Activated T-helper 1 cell treated with anti-CD3 and anti-CD28 coated beads, Interleukin-12 subunit alpha, Interleukin-12 subunit beta, Interleukin-2, Interleukin-4 antibody, amounts not matched to agents 30 ng/mL and 10 ng/mL and 1 ng/mL, durations not matched to agents 14 hours and 24 hours and 36 hours (primary cell): ENCODE results near the gene SLIT3. TPM values are rescaled to one million over a fixed set of nuclear protein-coding genes. Genes with fewer than 3 reads are reported as not detected.

Experiments used
- DNase-seq: peaks from one replicate; pipeline ENCODE4 v3.0.0; 2021; ENCODE audit warnings: low spot score
- H3K27ac Mint-ChIP-seq: one replicate; pipeline ENCODE4 v1.8.0; 2021; ENCODE audit warnings: mild to moderate bottlenecking, mixed read lengths
- H3K27me3 Mint-ChIP-seq: one replicate; pipeline ENCODE4 v1.8.0; 2022; ENCODE audit warnings: mild to moderate bottlenecking, moderate library complexity, mixed read lengths; ENCODE audit not compliant: insufficient read depth
- H3K36me3 Mint-ChIP-seq: one replicate; pipeline ENCODE4 v1.8.0; 2021; ENCODE audit warnings: low read depth, mixed read lengths
- H3K4me1 Mint-ChIP-seq: one replicate; pipeline ENCODE4 v1.8.0; 2021; ENCODE audit warnings: low read depth, mixed read lengths
- H3K4me3 Mint-ChIP-seq: one replicate; pipeline ENCODE4 v1.8.0; 2021; ENCODE audit warnings: mild to moderate bottlenecking, moderate library complexity, mixed read lengths
- H3K9me3 Mint-ChIP-seq: one replicate; pipeline ENCODE4 v1.8.0; 2021; ENCODE audit warnings: mixed read lengths
- intact Hi-C: fragments of 100-400 bp; cut with micrococcal nuclease; formaldehyde crosslinking; loops from one replicate; pipeline ENCODE4 v1.15.1; 2024
- total RNA-seq: library from RNA; stranded (reverse); gene quantifications from 2 replicates; pipeline ENCODE4 v1.2.3, GENCODE V29; 2022

The SLIT3 gene
- total RNA-seq, 1 donor from 2014 or later: 0.03 TPM

DNA sequence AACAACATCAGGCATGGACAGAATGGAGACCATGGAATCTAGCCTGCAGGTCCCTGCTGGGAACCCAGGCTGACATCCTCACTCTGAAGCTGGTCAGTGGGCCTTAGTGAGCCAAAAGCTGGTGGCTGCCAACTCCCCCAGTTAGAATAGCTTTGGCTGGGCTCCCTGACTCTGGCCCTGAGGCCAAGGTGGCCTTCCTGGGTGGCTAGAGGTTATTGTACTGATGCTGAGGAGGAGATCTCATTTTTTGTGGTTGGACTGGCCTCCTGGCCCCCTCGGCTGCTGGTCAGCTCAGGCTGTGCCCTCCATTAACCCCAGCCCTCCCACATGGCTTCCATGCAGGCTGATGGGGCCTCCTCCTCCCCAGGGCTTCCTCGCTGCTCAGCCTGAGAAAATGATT lies 620.5 kb downstream of the SLIT3 start:
- no peak for DNase-seq
- Mint-ChIP-seq H3K36me3 (no peaks in the 10 kb centered on the region), H3K27me3 (no peaks in the 10 kb centered on the region), H3K9me3 (no peaks in the 10 kb centered on the region), H3K27ac (no peak overlapping the region), H3K4me3 (no peak overlapping the region), H3K4me1 (peaks cover 7% of the 10 kb centered on the region)
- intact Hi-C loops: loop anchor here (5.0 kb wide), 1 partner anchor 262 kb away; no protein-coding TSS in a partner anchor

DNA sequence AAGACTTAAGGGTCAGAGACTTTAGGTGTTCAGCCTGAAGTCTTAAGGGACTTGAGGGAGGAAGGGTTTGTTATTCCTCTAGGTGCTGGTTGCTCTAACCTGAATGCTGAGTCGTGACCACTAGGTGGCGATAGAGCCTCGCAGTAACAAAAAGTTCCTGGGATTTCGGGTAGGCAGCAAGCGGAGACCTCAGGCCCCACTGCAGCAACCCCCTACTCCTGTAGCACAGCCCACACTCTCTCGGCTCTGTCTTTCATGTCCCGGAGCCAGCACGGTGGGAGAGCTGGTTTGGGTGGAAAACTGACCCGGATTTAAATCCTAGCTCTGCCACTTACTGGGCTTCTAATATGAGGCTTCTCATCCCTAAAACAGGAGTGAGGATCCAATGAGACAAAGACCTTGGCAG lies 621.4 kb downstream of the SLIT3 start:
- H3K27me3 Mint-ChIP-seq: no peaks in the 10 kb centered on the region
- no peak overlapping the region for H3K27ac Mint-ChIP-seq
- H3K4me3 Mint-ChIP-seq: no peak overlapping the region
- intact Hi-C loops: loop anchor here (1.0 kb wide), 2 partner anchors 308 to 902 kb away; no protein-coding TSS in a partner anchor
- peaks cover 7% of the 10 kb centered on the region for H3K4me1 Mint-ChIP-seq
- DNase-seq: peak; percentile 22
- no peaks in the 10 kb centered on the region for H3K36me3 Mint-ChIP-seq
- no peaks in the 10 kb centered on the region for H3K9me3 Mint-ChIP-seq

DNA sequence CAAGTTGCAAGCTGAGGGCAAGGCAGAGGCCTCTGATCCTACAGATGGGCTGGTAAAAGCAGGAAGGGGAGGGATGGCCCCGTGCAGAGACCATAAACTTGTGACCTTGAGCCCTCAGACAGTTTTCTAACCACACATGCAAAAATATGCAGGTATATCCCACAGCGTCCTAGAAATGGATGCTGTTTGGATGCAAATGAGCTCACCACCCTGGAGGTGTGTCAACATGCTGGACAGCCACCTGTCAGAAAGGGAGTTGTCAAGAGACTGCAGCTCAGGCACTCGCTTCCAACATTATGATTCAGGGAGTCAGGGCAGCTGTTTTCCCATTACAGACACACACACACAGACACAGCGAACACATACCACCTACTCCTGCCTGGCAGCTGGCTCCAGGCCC lies 624.4 kb downstream of the SLIT3 start:
- Mint-ChIP-seq H3K27ac (no peak overlapping the region), H3K4me3 (no peak overlapping the region), H3K4me1 (no peaks in the 10 kb centered on the region), H3K9me3 (no peaks in the 10 kb centered on the region), H3K27me3 (peaks cover 3% of the 10 kb centered on the region), H3K36me3 (no peaks in the 10 kb centered on the region)
- DNase-seq: no peak
- intact Hi-C loops: no loop called here

DNA sequence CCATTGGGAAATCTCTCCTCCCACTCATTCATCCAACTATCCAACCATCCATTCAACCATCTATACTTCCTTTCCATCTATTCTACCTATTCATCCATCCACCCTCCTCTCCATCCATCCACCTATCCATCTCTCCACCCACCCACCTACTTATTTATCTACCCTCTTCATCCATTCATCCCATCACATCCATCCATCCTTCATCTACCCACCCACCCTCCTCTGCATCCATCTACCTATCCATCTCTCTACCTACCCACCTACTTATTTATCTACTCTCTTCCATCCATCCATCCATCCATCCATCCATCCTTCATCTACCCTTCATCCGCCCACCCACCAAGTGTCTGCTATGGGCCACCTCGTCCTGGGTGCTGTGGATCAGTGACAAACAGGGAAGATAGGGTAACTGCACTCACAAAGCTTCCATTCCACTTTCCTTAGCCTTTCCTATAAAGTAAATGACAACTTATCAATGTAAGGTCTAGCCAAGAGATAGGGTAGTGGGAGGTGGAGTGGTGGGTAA lies 625.0 kb downstream of the SLIT3 start:
- Mint-ChIP-seq H3K36me3 (no peaks in the 10 kb centered on the region), H3K9me3 (no peaks in the 10 kb centered on the region), H3K27me3 (peaks cover 3% of the 10 kb centered on the region), H3K4me3 (no peak overlapping the region), H3K27ac (no peak overlapping the region), H3K4me1 (no peaks in the 10 kb centered on the region)
- intact Hi-C loops: no loop called here
- DNase-seq: no peak

DNA sequence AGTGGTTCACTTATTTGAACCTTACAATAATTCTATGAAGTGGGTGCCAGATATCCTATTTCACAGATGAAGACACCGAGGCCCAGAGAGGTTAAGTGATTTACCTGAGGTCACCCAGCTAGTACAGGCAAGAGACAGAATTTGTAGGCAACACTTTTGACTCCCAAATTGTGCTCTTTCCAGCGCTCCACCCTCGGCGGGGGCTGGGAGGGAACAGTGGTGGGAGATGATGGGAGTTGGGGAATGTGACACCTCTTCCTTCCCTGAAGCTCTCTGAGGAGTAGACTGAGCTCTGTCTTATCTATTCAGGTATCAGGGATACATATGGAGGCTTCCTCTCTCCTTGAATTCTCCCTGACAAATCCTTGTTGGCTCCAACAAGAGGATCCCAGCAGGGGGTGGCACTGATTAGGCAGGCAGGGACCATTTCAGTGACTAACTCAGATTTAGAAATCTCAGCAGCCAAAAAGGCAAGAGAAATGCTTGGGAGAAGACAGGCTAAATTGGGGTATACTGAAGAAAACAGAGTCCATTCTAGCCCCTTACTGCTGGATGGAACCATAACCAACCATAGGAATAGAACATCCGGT lies 626.0 kb downstream of the SLIT3 start:
- Mint-ChIP-seq H3K4me1 (no peaks in the 10 kb centered on the region), H3K4me3 (no peak overlapping the region)

DNA sequence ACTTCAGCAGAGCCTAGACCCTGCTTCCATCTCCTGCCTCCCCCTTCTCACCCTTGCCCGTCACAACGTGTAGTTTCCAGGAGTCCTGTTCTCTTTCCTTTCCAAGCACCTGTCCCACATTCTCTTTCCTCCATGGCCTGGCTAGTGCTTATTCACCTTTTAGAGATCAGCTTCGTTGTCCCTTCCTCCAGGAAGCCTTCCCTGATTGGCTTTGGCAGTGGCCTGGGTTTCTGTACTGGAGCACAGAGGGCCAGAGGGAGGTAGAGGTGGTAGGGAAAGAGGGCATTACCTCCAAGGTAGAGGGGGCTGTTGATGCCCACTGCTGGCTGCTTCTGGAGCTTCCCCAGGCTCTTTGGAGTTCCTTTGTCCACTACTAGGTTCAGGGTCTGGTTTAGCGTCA lies 628.1 kb downstream of the SLIT3 start:
- no peak overlapping the region for H3K4me3 Mint-ChIP-seq
- intact Hi-C loops: no loop called here
- no peak for DNase-seq

More for the DNA sequence above, 626.0 kb downstream of the SLIT3 start:
- H3K27me3 Mint-ChIP-seq: peaks cover 3% of the 10 kb centered on the region
- no peaks in the 10 kb centered on the region for H3K36me3 Mint-ChIP-seq
- H3K9me3 Mint-ChIP-seq: no peaks in the 10 kb centered on the region
- intact Hi-C loops: no loop called here
- H3K27ac Mint-ChIP-seq: no peak overlapping the region
- no peak for DNase-seq

DNA sequence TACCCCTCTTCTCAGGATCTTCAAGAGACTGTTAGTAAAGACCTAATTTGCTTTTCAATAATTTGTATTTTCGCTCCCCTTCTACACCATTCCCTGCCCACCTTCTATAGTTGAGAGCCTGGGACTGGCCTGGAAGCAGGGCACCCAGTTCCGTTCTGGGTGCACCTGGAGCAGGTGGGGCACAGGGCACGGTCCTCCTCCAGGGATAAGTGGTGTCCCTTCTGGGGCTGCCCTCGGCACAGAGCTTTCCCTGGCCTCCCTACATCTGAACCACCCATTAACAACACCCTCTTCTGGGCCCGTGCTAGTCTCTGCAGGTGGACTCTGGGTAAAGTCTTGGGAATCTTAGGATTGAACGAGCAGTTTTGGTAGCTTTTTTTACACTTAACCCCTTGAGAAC lies 628.9 kb downstream of the SLIT3 start:
- Mint-ChIP-seq H3K27ac (no peak overlapping the region), H3K36me3 (no peaks in the 10 kb centered on the region), H3K9me3 (no peaks in the 10 kb centered on the region), H3K4me3 (no peak overlapping the region), H3K27me3 (peaks cover 3% of the 10 kb centered on the region), H3K4me1 (no peaks in the 10 kb centered on the region)
- intact Hi-C loops: no loop called here
- DNase-seq: no peak

More for the DNA sequence above, 628.1 kb downstream of the SLIT3 start:
- Mint-ChIP-seq H3K4me1 (no peaks in the 10 kb centered on the region), H3K27me3 (peaks cover 3% of the 10 kb centered on the region), H3K27ac (no peak overlapping the region), H3K9me3 (no peaks in the 10 kb centered on the region), H3K36me3 (no peaks in the 10 kb centered on the region)

DNA sequence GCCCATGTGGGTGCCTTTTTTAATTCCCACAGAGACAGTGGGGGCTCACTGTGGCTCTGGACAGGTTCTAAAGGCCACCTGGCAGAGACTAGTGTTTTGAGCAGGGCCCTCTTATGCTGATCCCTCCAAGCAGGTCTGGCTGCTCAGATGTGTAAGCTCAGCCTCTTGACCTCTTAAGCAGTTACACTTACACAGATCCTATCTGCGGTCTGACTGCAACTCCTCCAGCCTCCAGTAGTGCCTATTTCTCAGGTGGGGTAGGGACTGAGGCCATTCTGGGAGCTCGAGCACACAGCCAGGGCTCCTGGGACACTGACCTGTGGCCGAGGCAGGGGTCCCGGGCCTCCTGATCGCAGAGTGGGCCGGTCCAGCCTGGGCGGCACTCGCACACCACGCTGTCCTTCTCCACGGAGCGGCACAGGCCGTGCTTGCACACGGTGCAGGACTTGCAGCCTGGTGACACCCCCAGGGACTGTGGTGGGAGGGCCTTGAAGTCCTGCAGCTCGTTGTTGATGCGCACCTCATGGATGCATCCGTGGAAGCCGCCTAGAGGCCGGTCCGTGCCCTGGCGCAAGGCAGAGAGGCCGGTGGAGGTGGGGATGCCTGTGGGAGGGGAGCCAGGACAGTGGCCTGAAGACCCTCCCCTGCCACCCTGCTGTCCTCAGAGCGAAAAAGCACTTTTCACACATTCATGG lies 629.9 kb downstream of the SLIT3 start:
- H3K4me1 Mint-ChIP-seq: no peaks in the 10 kb centered on the region
- no peak for DNase-seq
- H3K9me3 Mint-ChIP-seq: no peaks in the 10 kb centered on the region
- H3K27ac Mint-ChIP-seq: no peak overlapping the region
- H3K27me3 Mint-ChIP-seq: peaks cover 3% of the 10 kb centered on the region
- intact Hi-C loops: no loop called here
- no peak overlapping the region for H3K4me3 Mint-ChIP-seq
- H3K36me3 Mint-ChIP-seq: no peaks in the 10 kb centered on the region

DNA sequence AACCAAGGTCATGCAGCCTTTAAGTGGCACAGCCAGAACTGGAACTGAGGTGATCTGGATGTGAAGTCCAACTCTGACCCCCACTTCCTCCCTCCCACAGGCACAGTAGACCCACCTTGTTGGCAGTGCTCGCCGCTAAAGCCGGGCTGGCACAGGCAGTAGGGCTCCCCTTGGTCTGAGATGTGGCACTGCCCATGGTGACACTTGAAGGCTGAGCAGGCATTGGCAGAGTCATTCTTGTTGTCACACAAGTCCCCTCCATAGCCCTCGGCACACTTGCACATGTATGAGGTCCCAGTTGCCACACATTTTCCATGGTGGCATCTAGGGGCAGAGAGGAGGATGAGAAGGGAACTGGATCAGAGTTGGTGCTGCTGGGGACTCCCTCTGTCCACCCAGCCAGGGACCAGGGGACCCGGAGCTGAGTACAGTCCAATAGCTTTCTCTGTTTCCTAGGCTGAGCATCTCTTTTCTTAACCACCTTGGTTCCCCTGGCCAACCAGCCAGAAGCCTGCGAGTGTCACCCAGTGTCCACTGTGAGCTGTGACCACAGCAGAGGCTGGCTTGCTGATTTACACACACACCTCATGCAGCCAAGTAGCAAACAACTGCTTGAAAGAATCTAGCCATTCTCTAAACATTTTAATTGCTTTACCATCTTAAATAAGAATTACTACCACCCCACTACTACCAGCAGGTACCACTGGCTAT lies 631.1 kb downstream of the SLIT3 start:
- H3K4me3 Mint-ChIP-seq: no peak overlapping the region
- no peak overlapping the region for H3K27ac Mint-ChIP-seq
- no peaks in the 10 kb centered on the region for H3K4me1 Mint-ChIP-seq
- intact Hi-C loops: no loop called here
- H3K36me3 Mint-ChIP-seq: no peaks in the 10 kb centered on the region
- H3K9me3 Mint-ChIP-seq: no peaks in the 10 kb centered on the region
- H3K27me3 Mint-ChIP-seq: peaks cover 3% of the 10 kb centered on the region
- DNase-seq: no peak

DNA sequence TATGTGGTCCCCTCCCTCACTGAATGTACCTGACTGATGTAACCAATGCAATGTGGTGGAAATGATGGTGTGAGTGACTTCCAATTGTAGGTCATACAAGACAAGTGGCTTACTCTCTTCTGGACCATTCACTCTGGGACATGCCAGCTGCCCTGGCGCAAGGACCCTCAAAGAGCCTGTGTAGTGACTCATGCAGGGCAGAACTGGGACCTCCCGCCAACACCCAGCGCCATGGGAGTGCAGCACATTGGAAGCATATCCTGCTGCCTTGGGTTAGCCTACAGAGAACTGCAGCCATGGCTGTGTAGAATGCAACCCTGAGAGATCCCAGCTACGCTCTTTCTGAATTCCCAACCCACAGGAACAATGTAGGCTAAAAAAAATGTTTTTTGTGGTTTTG lies 631.8 kb downstream of the SLIT3 start:
- no peaks in the 10 kb centered on the region for H3K4me1 Mint-ChIP-seq
- no peaks in the 10 kb centered on the region for H3K9me3 Mint-ChIP-seq
- no peak overlapping the region for H3K4me3 Mint-ChIP-seq
- no peak for DNase-seq
- no peak overlapping the region for H3K27ac Mint-ChIP-seq
- H3K27me3 Mint-ChIP-seq: peaks cover 3% of the 10 kb centered on the region
- no peaks in the 10 kb centered on the region for H3K36me3 Mint-ChIP-seq
- intact Hi-C loops: no loop called here

DNA sequence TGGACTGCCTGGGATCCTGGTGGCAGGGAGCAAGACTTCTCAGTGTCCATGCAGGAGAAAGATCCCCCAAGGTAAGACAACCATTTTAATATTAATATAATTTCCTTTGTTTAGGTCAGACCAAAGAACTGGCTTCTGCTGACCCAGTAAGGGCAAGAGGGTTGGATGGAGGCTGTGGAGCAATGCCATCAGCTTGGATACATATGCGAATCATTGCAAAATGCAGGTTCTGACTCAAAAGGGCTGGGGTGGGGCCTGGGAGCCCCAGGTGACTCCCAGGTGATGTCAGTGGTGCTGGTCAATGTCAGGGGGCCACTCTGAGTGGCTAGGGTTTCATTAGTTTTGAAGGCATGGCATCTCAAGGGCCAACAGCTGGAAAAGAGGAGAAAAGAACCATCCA lies 632.9 kb downstream of the SLIT3 start:
- intact Hi-C loops: no loop called here
- no peaks in the 10 kb centered on the region for H3K4me1 Mint-ChIP-seq
- no peaks in the 10 kb centered on the region for H3K36me3 Mint-ChIP-seq
- H3K27ac Mint-ChIP-seq: no peak overlapping the region
- no peak overlapping the region for H3K4me3 Mint-ChIP-seq
- no peak for DNase-seq
- H3K9me3 Mint-ChIP-seq: no peaks in the 10 kb centered on the region
- peaks cover 7% of the 10 kb centered on the region for H3K27me3 Mint-ChIP-seq

DNA sequence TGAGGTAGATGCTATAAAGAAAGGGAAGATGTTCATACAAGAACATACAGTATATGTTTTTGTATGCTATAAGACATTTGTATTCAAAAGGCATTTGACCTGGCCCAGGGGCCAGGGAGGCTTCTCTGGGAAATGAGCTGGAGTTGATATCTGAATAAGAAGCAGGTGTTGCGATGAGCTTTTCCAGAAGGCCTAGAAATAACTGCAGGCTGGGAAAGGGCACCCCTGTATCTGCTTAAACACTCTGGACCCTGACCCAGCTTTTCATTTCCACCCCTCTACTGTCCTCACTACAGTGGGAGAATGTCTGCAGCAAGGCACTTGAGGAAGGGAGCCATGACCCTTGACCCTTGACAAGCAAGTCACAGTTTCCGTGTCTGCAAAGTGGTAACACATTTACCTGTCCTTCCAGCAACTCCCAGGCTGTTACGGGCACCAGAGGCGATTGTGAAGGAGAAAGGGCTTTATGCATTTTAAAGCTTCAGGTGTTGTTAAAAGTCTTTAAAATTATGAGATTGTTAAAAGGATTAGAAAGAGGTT lies 633.6 kb downstream of the SLIT3 start:
- no peak for DNase-seq
- Mint-ChIP-seq H3K36me3 (no peaks in the 10 kb centered on the region), H3K9me3 (no peaks in the 10 kb centered on the region), H3K4me3 (no peak overlapping the region), H3K4me1 (no peaks in the 10 kb centered on the region), H3K27ac (no peak overlapping the region), H3K27me3 (peaks cover 12% of the 10 kb centered on the region)
- intact Hi-C loops: no loop called here

DNA sequence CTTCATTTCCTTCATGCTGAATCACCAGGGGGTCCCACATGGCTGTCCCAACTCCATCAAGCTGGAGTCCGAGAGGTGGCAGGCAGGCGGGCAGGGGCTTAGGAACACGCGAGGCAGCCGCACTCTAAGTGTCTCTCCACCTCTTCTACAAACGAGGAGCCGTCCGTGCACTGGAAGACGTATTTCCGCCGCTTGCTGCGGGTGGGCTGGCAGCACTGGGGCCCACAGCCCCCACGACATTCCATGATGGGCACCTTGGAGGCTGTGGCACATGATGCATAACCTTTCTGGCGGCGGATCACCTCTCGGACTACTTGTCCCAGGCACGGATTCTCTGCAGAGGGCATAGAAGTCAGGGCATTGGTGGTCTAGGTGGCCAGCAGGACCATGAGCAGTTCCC lies 634.6 kb downstream of the SLIT3 start:
- H3K4me1 Mint-ChIP-seq: no peaks in the 10 kb centered on the region
- DNase-seq: no peak
- H3K4me3 Mint-ChIP-seq: no peak overlapping the region
- intact Hi-C loops: no loop called here
- H3K36me3 Mint-ChIP-seq: no peaks in the 10 kb centered on the region
- H3K27me3 Mint-ChIP-seq: peaks cover 16% of the 10 kb centered on the region
- no peak overlapping the region for H3K27ac Mint-ChIP-seq
- H3K9me3 Mint-ChIP-seq: no peaks in the 10 kb centered on the region
